GM12878 (cell line): ENCODE results near the gene LGALS3BP. TPM values are rescaled to one million over a fixed set of nuclear protein-coding genes. Genes with fewer than 3 reads are reported as not detected.

ENCODE experiments used
- ATAC-seq: fragments of 200-7000 bp; cut with Tn5 transposase; 3 replicates; pipeline ENCODE4 v1.9.1; 2020; ENCODE audit warnings: mild to moderate bottlenecking, moderate library complexity
- BruUV-seq: library from RNA; stranded (reverse); fragments of 400-500 nt; replicated peaks from 2 replicates; lab custom pipeline; 2021; lab: Mats Ljungman, UMichigan
- CTCF ChIA-PET: fragments of 300-600 bp; sonication (Branson Sonifier 250); formaldehyde crosslinking; extraction: SDS; loops from one replicate; lab custom pipeline; 2021; ENCODE audit warnings: inconsistent platforms; lab: Yijun Ruan, JAX
- POLR2A ChIA-PET: fragments of 350-600 bp; formaldehyde crosslinking; extraction: SDS; loops from one replicate; lab custom pipeline; 2021; ENCODE audit warnings: inconsistent platforms; lab: Charles Lee
- RAD21 ChIA-PET: fragments of 300-600 bp; sonication (Branson Sonifier 250); formaldehyde crosslinking; loops from one replicate; lab custom pipeline; 2023; ENCODE audit warnings: antibody characterized with exemption; ENCODE audit not compliant: unreplicated experiment; lab: Charles Lee
- SMC1A ChIA-PET: fragments of 300-600 bp; sonication (Branson Sonifier 250); formaldehyde crosslinking; loops from one replicate; lab custom pipeline; 2023; ENCODE audit not compliant: unreplicated experiment, uncharacterized antibody; lab: Charles Lee
- DNase-seq: peaks from one replicate; pipeline ENCODE4 v3.0.0-alpha.2; 2011; ENCODE audit warnings: low read depth, low spot score
- FAIRE-seq: peaks from 3 replicates; lab custom pipeline; 2011; peaks lifted over from hg19 to GRCh38; lab: Jason Lieb, UNC
- H2AFZ ChIP-seq: 2 replicates; pipeline ENCODE4 v1.6.0; 2011; ENCODE audit warnings: low read depth, low read length, control low read depth; ENCODE audit not compliant: control insufficient read depth
- H3K27ac ChIP-seq: 2 replicates; pipeline ENCODE4 v1.5.1; 2011; ENCODE audit warnings: control low read depth; ENCODE audit not compliant: control insufficient read depth, insufficient read depth
- H3K27me3 ChIP-seq, 2 experiments: replicated peaks in 1 of 2; 2 replicates each; pipeline versions ENCODE4 v1.6.0 to v1.6.1; 2011; ENCODE audit warnings: low read length in 1 of 2; ENCODE audit not compliant: control insufficient read depth in 2 of 2, insufficient read depth in 2 of 2
- H3K36me3 ChIP-seq, 2 experiments: 2 replicates each; pipeline ENCODE4 v1.5.1; 2011; ENCODE audit warnings: low read length in 1 of 2; ENCODE audit not compliant: control insufficient read depth in 2 of 2, insufficient read depth in 2 of 2
- H3K4me1 ChIP-seq: 2 replicates; pipeline ENCODE4 v1.6.1; 2011; ENCODE audit warnings: mild to moderate bottlenecking, low read length, moderate library complexity, mixed read lengths; ENCODE audit not compliant: control insufficient read depth, insufficient read depth
- H3K4me2 ChIP-seq: 2 replicates; pipeline ENCODE4 v1.6.0; 2011; ENCODE audit warnings: control low read depth; ENCODE audit not compliant: control insufficient read depth, insufficient read depth
- H3K4me3 ChIP-seq: fragments of 200-600 bp; sonication (generic); 2 replicates; pipeline ENCODE4 v1.5.1; 2016
- H3K79me2 ChIP-seq: 2 replicates; pipeline ENCODE4 v1.6.0; 2011; ENCODE audit warnings: low read length; ENCODE audit not compliant: control insufficient read depth, insufficient read depth
- H3K9ac ChIP-seq: 2 replicates; pipeline ENCODE4 v1.8.0; 2011; ENCODE audit warnings: low read length, control low read depth, mixed read lengths; ENCODE audit not compliant: control insufficient read depth, insufficient read depth
- H3K9me3 ChIP-seq: replicated peaks from 3 replicates; pipeline ENCODE4 v1.5.1; 2011; ENCODE audit warnings: mild to moderate bottlenecking, low read length; ENCODE audit not compliant: control insufficient read depth, insufficient read depth
- H4K20me1 ChIP-seq: 2 replicates; pipeline ENCODE4 v1.6.0; 2011; ENCODE audit not compliant: control insufficient read depth, insufficient read depth
- CEBPZ ChIP-seq: fragments of 150-350 bp; IDR thresholded peaks from 2 replicates; pipeline ENCODE4 v1.6.1; 2016; ENCODE audit warnings: low read depth, low read length
- FOS ChIP-seq: IDR thresholded peaks from 3 replicates; pipeline ENCODE4 v1.6.1; 2011; ENCODE audit warnings: borderline replicate concordance; ENCODE audit not compliant: insufficient read length; ENCODE audit errors: extremely low read depth
- MEF2B ChIP-seq: fragments of 450-650 bp; IDR thresholded peaks from 2 replicates; pipeline ENCODE4 v1.6.1; 2018; ENCODE audit warnings: mild to moderate bottlenecking, moderate library complexity; ENCODE audit not compliant: partially characterized antibody, poor library complexity, severe bottlenecking
- PML ChIP-seq: IDR thresholded peaks from 2 replicates; pipeline ENCODE4 v1.6.1; 2012; ENCODE audit warnings: low read length, inconsistent platforms
- PRDM15 ChIP-seq: fragments of 450-650 bp; formaldehyde crosslinking; IDR thresholded peaks from 2 replicates; pipeline ENCODE4 v1.4.0; 2020; ENCODE audit warnings: mild to moderate bottlenecking, moderate library complexity
- SKIL ChIP-seq: fragments of 450-650 bp; IDR thresholded peaks from 2 replicates; pipeline ENCODE4 v1.6.1; 2017; ENCODE audit warnings: mild to moderate bottlenecking, low read depth, inconsistent platforms; ENCODE audit not compliant: poor library complexity, severe bottlenecking
- STAT1 ChIP-seq: fragments of 450-650 bp; conservative IDR thresholded peaks from 2 replicates; pipeline ENCODE4 v1.6.1; 2014; ENCODE audit warnings: antibody characterized with exemption, mild to moderate bottlenecking
- TAF1 ChIP-seq: IDR thresholded peaks from 2 replicates; pipeline ENCODE4 v1.6.1; 2011; ENCODE audit warnings: mild to moderate bottlenecking, low read depth, low read length, borderline replicate concordance
- ZNF207 ChIP-seq: fragments of 450-650 bp; IDR thresholded peaks from 2 replicates; pipeline ENCODE4 v1.6.1; 2014; ENCODE audit warnings: antibody characterized with exemption, mild to moderate bottlenecking, borderline replicate concordance
- ZNF24 ChIP-seq: fragments of 450-650 bp; IDR thresholded peaks from 2 replicates; pipeline ENCODE4 v1.6.1; 2017; ENCODE audit warnings: antibody characterized with exemption, mild to moderate bottlenecking
- WGBS: methylation state at CpG from one replicate; pipeline ENCODE4 v1.1.6; 2016; ENCODE audit warnings: low lambda C conversion rate; ENCODE audit not compliant: insufficient replicate concordance, insufficient coverage; ENCODE audit errors: missing lambda C conversion rate; 5-methylcytosine and 5-hydroxymethylcytosine counted together
- in situ Hi-C: fragments of 300-500 bp; cut with MboI; formaldehyde crosslinking; loops from 9 replicates; pipeline ENCODE4 v1.14.3; 2018; ENCODE audit warnings: mixed read lengths
- intact Hi-C: fragments of 100-400 bp; cut with micrococcal nuclease; formaldehyde crosslinking; loops from one replicate; pipeline ENCODE4 v1.14.2; 2022; ENCODE audit not compliant: unreplicated experiment
- polyA plus RNA-seq, 11 experiments: library from polyadenylated mRNA; depleted of rRNA in 4 of 11; unstranded in 6 of 11; stranded (reverse) in 5 of 11; fragments of >200 nt; fragmentation: Nextera tagmentation in 4 of 11; fragmentation: Illumina TruSeq in 1 of 11; extraction: Ambion mirVana in 4 of 11; extraction: Trizol in 1 of 11; gene quantifications; 1 replicate in 1 of 11; 2 replicates in 10 of 11; pipeline versions ENCODE4 v1.2.1 to v1.2.3, GENCODE V29; 2011 to 2016; ENCODE audit warnings: inconsistent platforms in 2 of 11, missing spikeins in 2 of 11, low read depth in 1 of 11
- total RNA-seq, 4 experiments: library from RNA; depleted of rRNA in 3 of 4; stranded (reverse); fragments of >200 nt in 3 of 4; fragmentation: Illumina TruSeq in 1 of 4; extraction: Trizol in 1 of 4; gene quantifications; 2 replicates each; pipeline versions ENCODE4 v1.2.1 to v1.2.3, GENCODE V29; 2013 to 2021

The LGALS3BP gene
- total and polyA plus RNA-seq, 10 of the 15 experiments (the other 5 are each of a cell fraction or from before 2014, with no cell fraction given) = 0.52 to 5.2 (median 1.9) TPM

GRCh38 chr17:79027925-79028491 is 48.3 kb upstream of the LGALS3BP start:
- H3K4me1 ChIP-seq = no peaks in the 10 kb centered on the region
- H2AFZ ChIP-seq = no peak overlapping the region
- 20% methylated on average over 16 of the region's 16 CpGs for WGBS
- peaks cover 16 to 21% of the 10 kb centered on the region in 2 experiments for H3K27me3 ChIP-seq
- intact Hi-C loops = no loop called here
- FAIRE-seq (no peak), DNase-seq (no peak), ATAC-seq (no peak)
- in situ Hi-C loops = no loop called here
- H3K79me2 ChIP-seq = no peaks in the 10 kb centered on the region
- ChIA-PET CTCF (interaction anchor here (1.0 kb wide), 1 partner anchor 15 kb away, joined by 3 read pairs; no protein-coding TSS in a partner anchor), POLR2A (no interaction called here), SMC1A (no interaction called here), RAD21 (no interaction called here)
- no peak overlapping the region for H3K9ac ChIP-seq
- H3K4me2 ChIP-seq = no peak overlapping the region
- H3K4me3 ChIP-seq = no peak overlapping the region
- no peak overlapping the region for H3K27ac ChIP-seq
- no TSS peak for BruUV-seq
- H4K20me1 ChIP-seq = no peaks in the 10 kb centered on the region
- no peaks in the 10 kb centered on the region for H3K9me3 ChIP-seq
- no peaks in the 10 kb centered on the region for H3K36me3 ChIP-seq
- TF ChIP-seq CEBPZ (no peak), ZNF207 (no peak), ZNF24 (no peak), PRDM15 (CRISPR knock-in tag) (no peak), PML (no peak), SKIL (no peak), MEF2B (no peak), FOS (no peak), TAF1 (no peak), STAT1 (no peak)
